ENCODE results near the gene CACNA1I. TPM values are rescaled to one million over a fixed set of nuclear protein-coding genes. Genes with fewer than 3 reads are reported as not detected.

Gene CACNA1I
- total RNA-seq, 1 donor from 2014 or later, result 0.05 TPM

- ATAC-seq (no peak), DNase-seq (ENCODE audit: low spot score) (no peak)
Measured at GRCh38 chr22:39567135-39567946, 3.2 kb upstream of the CACNA1I start.

- ATAC-seq (no peak), DNase-seq (ENCODE audit: low spot score) (no peak)
Measured at GRCh38 chr22:39568278-39568981, 2.1 kb upstream of the CACNA1I start.

GRCh38 chr22:39569066-39569465 lies 1.5 kb upstream of the CACNA1I start:
- no peak for ATAC-seq
- no peak for DNase-seq (ENCODE audit: low spot score)

GRCh38 chr22:39570226-39570625 lies 327 bp upstream of the CACNA1I start:
- ATAC-seq, result no peak
- DNase-seq (ENCODE audit: low spot score), result no peak

- DNase-seq (ENCODE audit: low spot score), result no peak
- ATAC-seq, result no peak
Measured at GRCh38 chr22:39571538-39571937, 985 bp downstream of the CACNA1I start.

- no peak for ATAC-seq
- DNase-seq (ENCODE audit: low spot score), result no peak
Measured at GRCh38 chr22:39574779-39575551, 4.4 kb downstream of the CACNA1I start.

- ATAC-seq, result no peak
- DNase-seq (ENCODE audit: low spot score), result no peak
Measured at GRCh38 chr22:39575552-39575825, 4.9 kb downstream of the CACNA1I start.

GRCh38 chr22:39576027-39576426 lies 5.5 kb downstream of the CACNA1I start:
- ATAC-seq (no peak), DNase-seq (ENCODE audit: low spot score) (no peak)

GRCh38 chr22:39577366-39577765 lies 6.8 kb downstream of the CACNA1I start:
- ATAC-seq (no peak), DNase-seq (ENCODE audit: low spot score) (no peak)

- no peak for DNase-seq (ENCODE audit: low spot score)
- ATAC-seq, result no peak
Measured at GRCh38 chr22:39577900-39578299, 7.3 kb downstream of the CACNA1I start.

GRCh38 chr22:39580006-39580441 lies 9.5 kb downstream of the CACNA1I start:
- ATAC-seq (no peak), DNase-seq (ENCODE audit: low spot score) (no peak)

GRCh38 chr22:39580795-39581194 lies 10.2 kb downstream of the CACNA1I start:
- ATAC-seq, result no peak
- DNase-seq (ENCODE audit: low spot score), result no peak

- DNase-seq (ENCODE audit: low spot score) (no peak), ATAC-seq (no peak)
Measured at GRCh38 chr22:39581303-39581702, 10.8 kb downstream of the CACNA1I start.

GRCh38 chr22:39583066-39583667 lies 12.6 kb downstream of the CACNA1I start:
- DNase-seq (ENCODE audit: low spot score) (no peak), ATAC-seq (no peak)

- no peak for DNase-seq (ENCODE audit: low spot score)
- no peak for ATAC-seq
Measured at GRCh38 chr22:39589875-39590274, 19.3 kb downstream of the CACNA1I start.

GRCh38 chr22:39592081-39593065 lies 21.8 kb downstream of the CACNA1I start:
- DNase-seq (ENCODE audit: low spot score), result no peak
- ATAC-seq, result no peak

- no peak for DNase-seq (ENCODE audit: low spot score)
- ATAC-seq, result no peak
Measured at GRCh38 chr22:39593066-39593930, 22.7 kb downstream of the CACNA1I start.

- ATAC-seq (no peak), DNase-seq (ENCODE audit: low spot score) (no peak)
Measured at GRCh38 chr22:39593931-39594285, 23.4 kb downstream of the CACNA1I start.

GRCh38 chr22:39594411-39594810 lies 23.9 kb downstream of the CACNA1I start:
- DNase-seq (ENCODE audit: low spot score) (no peak), ATAC-seq (no peak)

All from left lobe of liver (tissue), 2 donors.